Fibroblast of upper back skin (primary cell): ENCODE measurements around the gene DLG2.

Experiments
- DNase-seq: peaks from one replicate; pipeline ENCODE4 v3.0.0-alpha.2; 2013

DLG2 gene

DNA sequence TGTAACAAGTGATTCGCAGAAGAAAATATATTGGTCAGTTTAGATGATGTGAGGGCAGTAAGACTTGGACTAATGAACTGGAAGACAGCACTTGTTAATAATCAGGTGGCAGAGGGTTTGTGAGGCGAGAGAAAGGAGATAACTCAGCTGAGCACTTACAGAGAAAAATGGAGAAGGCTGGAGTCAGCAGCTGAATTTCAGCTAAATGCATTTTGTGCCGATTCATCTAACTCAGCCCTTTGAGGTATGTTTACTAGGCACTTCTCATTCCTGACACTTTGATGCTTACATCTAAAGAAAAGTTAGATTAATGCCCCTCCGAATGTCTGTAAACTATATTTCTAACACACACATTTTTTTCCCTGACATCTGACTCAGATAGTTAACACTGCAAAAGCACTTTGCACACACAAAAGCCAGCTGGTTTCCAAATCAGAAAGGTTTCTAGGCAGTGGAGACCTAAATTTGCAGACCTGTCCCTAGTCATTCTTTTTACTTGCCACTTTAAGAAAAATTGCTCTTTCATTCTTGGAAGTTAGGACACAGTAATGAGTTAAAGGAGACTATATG lies 1481.4 kb downstream of the DLG2 start:
- DNase-seq: no peak

DNA sequence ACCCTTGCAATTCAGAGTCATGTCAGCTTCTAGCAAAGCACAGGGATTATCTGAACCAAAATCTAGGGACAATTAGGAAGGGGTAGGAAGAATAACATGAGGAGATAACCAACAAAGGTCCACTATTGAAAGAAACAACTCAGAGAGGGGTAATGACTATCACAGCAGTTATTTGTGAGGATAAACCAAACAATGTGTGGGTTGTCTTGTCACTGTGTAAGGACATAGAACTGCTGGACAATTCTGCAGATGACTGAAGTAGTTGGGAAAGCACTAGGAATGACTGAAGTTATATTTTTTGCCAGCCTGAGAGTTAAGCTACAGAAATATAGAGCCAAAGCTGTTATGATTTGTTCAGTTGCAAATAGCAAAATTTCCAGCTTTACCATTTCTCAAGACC lies 1482.6 kb downstream of the DLG2 start:
- DNase-seq: no peak

DNA sequence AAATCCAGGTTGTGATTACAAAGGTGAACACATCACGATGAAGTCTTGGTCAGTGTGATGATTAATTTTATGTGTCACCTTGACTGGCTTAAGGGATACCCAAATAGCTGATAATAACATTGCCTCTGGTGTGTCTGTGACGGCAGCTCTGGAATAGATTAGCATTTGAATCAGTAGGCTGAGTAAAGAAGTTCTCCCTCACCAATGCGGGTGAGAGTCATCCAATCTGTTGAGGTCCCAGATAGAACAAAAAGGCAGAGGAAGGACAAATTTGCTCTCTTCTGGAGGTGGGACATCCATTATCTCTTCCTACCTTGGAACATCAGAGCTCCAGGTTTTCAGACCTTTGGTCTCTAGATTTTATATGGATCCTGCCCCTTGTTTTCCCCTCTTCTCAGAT lies 1484.7 kb downstream of the DLG2 start:
- DNase-seq: no peak

DNA sequence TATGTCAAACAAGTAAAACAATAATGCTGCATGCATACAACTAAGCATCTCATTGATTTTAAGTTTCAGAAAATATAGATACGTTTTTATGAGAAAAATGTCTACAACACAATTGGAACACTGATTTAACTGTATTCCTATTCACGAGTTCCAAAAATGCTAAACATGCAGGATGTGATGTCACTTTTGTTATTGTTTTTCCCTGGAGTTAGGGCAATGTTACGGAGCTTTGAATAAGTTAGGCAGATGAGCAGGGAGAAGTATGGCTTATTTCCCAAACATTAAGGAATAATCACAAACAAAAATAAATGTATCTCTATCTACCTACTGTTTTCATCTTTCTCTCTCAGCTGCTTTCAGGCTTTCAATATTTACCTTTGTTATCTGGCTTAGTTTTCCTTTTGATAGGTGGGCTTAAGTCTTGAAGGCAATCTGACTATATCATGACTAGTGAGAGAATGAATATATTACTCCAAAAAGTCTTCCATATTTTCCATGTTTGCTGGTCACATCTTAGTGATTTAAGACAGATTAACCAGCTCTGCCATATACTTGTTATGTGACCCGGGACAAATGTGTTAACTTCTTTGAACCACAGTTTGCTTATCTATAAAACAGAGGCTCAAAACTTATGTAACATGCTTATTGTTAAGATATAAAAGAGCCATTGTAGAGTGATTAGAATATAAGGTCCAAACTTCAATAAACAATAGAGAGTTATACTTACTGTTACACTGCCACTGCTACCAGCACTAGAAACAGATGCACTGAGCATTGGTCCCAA lies 1486.6 kb downstream of the DLG2 start:
- no peak for DNase-seq

DNA sequence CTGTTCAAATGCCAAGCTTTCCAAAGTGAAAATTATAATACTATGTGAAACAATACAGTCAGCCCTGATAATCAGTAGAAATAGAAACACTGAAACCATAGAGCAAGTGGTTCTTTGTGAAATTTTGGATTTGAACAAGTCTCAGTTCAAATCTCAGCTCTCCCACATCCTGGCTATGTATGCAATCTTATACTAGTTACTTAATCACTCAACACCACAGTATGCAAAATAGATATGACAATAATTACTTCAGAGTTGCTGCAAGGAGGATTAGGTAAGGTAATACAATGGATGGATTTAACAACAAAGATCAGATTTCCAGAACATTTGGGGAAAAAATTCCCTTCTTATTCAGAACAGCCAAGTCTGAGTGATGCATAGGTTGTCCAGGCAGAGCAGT lies 1489.2 kb downstream of the DLG2 start:
- no peak for DNase-seq

DNA sequence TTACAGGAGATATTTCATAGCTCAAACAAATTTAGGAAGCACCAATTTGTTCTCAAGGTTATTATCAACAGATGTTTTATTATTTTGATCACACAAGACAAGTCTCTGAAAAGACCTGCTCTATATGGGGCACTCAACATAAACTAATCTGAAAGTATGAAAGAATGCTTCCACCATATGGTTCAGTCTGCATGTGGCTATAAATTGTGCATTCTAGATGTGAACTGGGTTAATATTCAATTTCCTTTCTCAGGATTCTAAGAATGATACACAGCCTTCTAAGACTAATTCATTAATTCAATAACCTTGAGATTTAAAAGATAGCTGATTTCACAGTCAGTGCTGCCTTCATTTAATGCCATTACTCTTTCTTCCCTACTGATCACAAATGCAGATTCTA lies 1489.6 kb downstream of the DLG2 start:
- DNase-seq: no peak

DNA sequence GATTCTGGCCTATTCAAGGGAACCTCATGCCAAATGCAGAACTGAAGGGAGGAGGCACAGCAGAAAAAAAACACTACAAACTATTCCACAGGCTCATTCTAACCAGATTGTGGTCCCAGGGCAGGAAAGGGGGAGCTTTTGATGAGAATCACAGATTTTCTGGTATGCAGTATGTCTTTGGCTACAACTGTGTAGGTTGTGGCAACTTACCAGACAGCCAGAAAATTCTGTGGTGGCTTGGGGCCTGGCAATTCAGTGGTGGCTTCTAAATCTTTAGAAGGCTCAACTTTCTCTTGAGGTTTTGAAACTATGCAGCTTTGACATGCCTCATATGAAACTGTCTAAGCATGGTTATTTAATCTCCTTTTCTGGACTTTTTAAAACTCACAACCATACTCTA lies 1490.2 kb downstream of the DLG2 start:
- DNase-seq: peak; percentile 86

DNA sequence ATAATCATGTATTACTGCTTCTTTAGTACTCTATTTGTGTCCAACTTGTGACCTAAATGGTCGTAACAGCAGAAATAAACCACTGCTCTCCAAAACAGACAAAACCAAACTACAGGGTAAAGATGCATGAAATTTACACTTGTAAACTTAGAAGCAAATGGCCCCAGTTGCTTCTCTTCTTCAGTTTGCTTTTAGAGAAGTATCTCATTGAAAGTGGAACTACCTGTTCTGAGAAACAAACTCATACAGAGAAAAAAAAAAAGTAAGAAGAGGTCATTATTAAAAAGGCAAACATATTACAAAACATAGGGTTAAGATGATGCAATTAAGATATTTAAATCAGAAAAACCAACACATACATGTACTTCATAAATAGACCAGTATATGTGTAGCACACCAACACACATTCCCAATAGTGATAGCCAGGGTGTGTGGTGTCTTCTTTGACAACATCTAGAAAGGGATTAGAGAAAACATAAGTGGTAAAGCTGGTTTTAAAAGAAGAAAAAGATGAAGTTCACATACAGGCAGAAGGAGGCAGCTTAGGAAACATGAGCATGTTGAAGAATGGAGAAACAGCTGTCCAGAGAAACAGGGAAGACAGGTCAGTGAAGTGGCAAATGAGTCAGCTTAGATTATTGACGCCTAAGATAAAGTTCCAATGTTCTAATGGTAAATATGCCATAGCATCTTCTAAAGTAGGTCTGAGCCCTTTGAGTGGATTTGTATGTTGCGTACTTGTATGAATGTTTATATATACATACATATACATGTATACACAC lies 1496.3 kb downstream of the DLG2 start:
- DNase-seq: no peak

DNA sequence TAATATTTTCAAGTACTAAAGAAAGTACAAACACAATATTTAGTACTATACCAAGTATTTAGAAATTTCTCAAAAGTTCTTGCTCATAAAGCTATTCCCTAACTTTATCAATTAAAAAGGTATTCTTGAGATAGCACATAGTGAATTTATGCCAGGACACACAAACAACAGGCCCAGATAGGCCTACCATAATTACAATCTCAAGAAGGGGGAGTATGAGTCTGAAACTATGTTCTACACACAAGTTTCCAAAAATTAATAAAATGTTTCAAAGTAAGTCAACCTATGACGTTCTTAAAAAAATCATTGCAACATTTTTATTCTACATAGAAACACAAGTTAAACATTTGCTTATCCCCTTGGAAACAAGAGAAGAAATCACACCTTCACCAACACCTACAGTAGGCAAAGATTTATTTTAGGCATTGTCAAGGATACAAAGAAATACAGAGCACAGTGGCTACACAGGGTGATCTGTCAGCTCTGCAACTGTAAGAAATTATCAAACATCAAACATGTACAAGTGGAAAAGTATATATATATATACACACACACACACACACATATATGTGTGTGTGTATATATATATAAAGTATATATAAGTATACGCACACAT lies 1497.1 kb downstream of the DLG2 start:
- no peak for DNase-seq

DNA sequence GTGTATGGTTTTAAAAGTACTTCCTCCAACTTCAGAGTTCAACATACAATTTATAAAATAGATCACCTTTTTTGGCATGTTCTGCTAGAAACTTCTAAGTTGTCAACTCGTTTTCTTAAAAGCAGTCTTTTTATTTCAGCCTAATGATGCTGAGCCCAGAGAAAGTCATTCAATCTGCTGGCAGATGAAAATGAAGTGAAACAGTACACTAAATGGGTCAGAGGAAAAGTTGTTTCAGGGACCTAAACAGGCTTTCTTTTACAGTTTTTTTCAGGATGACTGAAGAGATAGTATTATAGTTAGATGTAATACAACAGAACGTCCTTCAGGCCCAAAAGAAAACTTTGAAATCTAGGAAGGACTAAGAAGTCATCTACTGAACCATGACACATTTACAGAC lies 1498.3 kb downstream of the DLG2 start:
- DNase-seq: no peak

DNA sequence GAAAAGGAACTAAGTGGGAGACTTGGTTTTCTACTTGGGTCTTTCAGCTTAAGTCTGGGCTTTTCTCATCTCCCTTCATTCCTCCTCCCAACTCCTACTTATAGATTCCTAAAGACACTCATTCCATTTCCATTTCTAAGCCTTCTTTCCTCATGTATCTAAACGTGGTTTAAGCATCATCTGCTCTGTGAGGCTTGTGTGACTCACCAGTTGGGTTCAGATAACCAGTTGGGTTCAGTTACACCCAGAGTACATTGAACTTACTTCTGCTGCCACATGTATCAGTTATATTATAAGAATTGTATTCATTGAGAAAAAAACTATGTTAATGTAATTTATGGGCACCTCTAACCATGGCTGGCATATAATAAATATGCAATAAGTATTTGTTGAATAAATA lies 1509.8 kb downstream of the DLG2 start:
- DNase-seq: peak; percentile 18

DNA sequence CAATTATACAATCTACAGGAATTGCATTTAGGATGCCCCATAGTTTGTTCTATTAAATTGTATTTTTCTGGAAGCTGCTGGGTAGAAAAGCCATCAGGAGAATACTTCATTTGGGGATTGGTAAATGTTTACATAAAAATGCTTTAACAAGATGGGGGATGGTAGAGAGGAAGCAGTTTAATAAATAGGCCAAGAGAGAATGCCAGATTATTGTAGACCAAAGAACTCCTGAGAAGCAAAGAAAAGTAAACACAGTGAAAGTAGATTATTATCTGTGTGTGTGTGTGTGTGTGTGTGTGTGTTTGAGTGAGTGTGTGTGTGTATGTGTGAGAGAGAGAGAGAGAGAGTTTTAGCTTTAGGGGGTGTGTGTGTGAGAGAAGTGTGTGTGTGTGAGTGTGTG lies 1520.6 kb downstream of the DLG2 start:
- no peak for DNase-seq

DNA sequence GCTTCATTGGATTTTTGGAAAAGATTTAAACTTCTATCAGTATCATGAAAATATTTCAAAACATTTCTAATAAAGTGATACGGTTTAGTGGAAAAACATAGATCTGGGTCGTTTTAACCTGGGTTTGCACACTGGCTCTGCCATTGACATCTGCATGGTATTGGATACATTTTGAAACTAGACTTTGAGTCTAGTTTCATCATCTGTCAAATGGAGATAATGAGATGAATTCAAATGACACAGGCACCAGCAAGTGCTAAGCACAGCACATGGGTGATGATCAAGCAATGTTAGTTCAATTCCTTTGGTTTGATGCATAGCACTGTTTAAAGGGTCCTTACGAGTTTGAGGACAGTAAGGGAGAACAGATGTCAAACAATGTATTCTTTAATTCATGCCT lies 1522.0 kb downstream of the DLG2 start:
- DNase-seq: no peak

DNA sequence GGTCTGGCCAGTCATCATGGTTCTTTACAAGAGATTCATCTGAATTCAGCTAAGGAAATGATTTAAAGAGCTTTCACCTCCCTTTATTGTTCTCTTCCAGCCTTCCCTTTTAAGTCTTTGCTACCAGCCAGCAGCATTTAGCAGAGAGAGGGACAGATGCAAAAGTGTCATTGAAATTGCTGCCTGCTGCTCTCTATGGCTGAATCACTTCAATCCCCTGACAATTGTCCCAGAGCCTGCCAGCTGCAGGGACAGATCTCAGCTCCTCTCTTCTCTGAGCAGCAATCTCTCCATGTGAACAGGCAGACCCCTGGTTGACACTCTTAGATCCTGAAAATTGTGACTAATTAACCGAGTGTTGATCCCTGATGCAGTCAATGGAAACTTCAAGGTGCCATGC lies 1524.0 kb downstream of the DLG2 start:
- DNase-seq: no peak

DNA sequence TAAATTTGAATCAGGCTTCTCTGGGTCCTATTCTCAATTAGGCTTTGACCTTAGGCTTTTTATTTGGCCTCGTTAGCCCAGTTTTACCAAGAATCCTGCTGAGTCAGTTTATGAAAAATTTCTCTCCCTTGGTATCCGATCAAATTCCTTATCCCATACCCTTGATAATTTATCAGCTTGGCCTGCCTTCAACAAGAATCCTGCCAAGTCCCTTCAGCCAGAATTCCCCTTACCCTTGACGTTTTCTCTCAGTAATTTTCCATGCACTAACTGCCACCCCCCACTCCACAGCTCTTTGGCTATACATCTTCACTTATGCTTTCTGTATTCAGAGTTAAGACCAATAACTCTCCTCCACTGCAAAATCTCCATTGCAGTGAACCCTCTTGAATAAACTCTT lies 1530.0 kb downstream of the DLG2 start:
- DNase-seq: peak; percentile 24

DNA sequence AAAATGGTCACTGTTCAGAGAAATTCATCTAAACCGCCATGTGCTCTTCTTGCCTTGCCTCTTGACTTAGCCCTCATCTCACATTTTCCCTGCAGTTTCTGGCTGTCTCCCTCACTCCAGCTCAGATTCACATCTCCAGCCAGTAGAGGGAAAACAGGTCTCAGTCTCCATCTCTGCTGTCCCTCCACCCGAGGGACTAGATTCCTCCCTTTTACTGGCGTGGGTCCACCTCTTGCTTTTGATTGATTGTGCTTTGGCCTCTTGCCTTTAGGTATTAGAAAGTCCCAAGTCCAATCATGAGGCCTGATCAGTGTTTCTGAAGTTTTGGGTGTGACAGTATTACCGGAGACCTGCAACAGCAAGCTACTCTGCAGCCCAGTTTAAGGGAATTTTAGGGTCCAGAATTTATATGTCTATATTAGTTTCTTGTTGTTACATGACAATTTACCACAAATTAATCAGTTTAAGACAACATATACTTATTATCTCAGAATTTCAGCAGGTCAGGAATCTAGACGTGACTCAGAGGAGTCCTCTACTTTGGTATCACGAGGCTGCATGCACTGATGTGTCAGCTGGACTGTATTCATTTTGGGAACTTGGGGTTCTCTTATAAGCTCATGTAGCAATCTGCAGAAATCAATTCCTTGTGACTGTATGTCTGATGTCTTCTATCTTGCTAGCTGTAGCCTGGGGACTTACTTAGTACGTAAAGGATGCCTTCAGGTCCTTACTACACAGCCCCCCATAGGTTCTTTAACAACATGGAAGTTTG lies 1535.7 kb downstream of the DLG2 start:
- DNase-seq: no peak

DNA sequence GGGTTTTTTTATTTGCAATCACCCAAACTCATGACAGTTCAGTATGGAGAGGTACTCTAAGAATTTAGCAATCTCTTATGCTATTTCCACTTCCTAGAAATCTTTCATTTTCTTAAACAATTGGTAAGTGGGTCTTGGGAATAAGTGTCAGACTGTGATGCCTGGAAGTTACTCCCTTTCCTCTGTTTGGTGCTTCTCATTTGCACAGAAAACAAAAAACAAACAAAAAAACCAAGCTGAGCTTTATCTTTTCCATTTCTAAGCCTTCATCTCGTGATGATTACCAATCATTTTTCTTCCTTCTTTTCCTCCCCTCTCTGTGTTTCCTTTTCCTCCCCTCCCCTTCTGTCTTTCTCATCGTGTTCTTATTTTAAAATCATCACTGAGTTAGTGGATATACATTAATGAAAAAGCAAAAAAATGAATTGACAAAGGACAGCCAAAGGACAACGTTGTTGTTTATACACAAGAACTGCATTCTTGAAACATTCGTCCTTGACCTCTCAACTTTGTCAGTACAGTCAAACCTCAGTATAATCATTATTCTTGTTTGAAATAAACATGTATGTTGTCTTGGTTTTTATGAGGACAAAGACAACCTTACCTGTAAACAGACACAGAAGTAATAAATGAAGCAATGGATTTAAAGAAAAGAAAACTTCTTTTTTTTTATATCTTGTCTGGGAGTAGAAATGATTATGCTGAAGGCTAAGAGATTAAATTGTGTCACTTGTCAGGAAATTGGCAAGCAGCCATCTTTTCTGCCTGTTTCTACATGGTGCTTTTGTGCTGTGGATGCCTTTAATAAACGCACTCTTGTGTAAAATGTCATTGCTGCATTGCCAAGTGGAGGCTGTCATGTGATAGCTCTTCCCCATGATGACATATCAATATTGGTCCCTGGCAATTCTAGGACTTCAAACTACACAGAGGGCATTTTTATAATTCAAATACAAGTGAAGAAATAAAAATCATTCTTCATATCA lies 1537.8 kb downstream of the DLG2 start:
- no peak for DNase-seq

DNA sequence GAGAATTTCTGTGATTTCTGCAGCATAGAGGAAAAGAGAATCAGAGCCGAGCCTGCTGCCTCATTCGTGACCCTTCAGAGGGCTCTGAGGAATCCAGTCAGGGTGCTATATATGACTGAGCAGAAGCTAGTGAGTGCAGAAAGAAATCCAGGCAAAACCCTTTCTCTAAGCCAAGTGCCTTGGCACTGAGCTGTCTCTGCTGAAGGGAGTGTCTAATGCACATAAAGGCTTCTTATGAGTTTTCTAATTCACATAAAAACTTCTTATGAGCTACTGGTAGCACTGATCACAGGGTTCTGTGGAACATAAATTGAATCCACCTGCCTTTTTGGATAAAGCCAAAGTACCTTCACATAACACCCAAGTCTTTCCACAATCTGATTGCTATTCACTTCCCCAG lies 1555.3 kb downstream of the DLG2 start:
- no peak for DNase-seq

DNA sequence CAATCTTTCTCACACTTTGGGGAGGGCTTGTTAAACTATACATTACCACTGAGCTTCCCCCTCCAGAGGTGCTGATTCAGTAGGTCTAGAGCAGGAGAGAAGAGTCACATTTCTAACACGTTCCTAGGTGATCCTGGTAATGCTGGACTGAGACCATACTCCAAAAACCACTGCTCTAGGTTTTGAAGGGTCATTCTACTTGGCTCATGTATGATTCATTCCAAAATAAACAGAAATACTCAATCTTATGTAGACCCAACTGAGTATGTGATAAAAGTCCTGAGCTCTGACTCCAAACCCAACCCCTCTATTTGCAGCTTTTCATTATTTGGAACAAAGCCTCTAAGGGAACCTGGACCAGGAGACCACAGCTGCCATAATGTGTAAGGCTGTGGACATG lies 1558.1 kb downstream of the DLG2 start:
- DNase-seq: no peak

DNA sequence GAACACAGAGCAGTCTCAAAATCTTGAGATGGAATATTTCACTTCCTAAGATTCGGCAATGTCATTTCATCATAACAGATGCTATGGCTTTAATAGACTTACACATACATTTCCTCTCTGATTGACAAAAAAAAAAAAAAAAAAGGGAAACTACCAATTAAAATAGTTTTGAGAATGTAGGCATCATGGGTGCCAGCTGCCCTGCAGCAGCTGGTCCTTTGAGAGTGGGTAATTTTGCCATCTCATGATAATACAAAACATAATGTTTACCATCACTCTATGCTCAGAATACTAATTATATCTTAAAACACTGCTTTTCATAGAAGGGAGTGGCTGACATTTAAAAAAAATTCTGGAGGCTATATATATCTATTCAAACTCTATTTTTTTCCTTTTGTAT lies 1565.4 kb downstream of the DLG2 start:
- no peak for DNase-seq

DNA sequence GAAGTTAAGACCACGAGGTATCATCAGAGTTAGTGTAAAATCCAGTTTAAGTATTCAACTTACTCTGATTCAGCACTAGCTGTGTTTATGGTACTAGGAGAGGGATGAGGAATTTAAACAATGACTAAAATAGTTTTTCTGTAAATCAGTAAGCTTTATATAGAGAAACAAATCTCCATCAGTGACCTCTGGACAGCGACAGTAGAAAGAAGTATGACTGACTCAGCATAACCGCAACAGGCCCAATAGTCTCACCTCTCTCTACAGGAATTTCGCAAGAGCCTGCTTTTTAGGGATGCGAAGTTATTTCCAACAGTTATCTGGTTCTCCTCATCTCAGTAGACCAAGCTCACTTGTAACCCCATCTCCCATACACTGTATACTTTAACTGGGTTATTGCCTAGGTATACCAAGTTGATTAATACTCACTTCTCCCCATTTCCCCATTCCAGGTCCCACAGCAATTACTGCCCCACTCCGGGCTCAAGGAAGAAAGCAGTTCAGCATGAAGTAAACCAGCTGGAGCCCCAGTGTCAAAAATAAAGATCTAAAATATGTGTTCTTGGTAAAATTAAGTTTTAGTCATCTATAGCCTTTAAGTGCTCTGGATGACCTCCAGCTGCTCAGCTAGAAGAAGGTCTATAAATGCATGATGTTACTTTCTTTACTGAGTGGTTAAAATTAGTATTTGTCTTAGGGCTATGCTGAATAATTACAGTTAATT lies 1570.3 kb downstream of the DLG2 start:
- peak; percentile 18 for DNase-seq
